Hair follicle dermal papilla cell (primary cell): ENCODE data around the gene GBF1. TPM values are rescaled to one million over a fixed set of nuclear protein-coding genes. Genes with fewer than 3 reads are reported as not detected.

Experiments used
- total RNA-seq: library from RNA; depleted of rRNA; stranded (reverse); fragments of >200 nt; gene quantifications from 2 replicates; pipeline ENCODE4 v1.2.3, GENCODE V29; 2012

The GBF1 gene
- 58.5 and 67.0 TPM in 2 replicates for total RNA-seq

GRCh38 chr10:102245082-102245931, at the start of gene GBF1:
GBF1 (plus strand) TSS chr10:102245532; CDS start chr10:102258939, 13,407 bp downstream.

GRCh38 chr10:102225646-102226541, 19.4 kb upstream of the GBF1 start, which contains the start of gene ELOVL3:
ELOVL3 (plus strand) TSS chr10:102226299; CDS start chr10:102226549, 250 bp downstream.

GRCh38 chr10:102241444-102242117, 3.8 kb upstream of the GBF1 start, which contains the start of gene PITX3:
PITX3 (minus strand) TSS chr10:102241512; CDS start chr10:102232080, 9,432 bp downstream.

GRCh38 chr10:102395400-102396316, 150.3 kb downstream of the GBF1 start, which contains the start of gene NFKB2:
NFKB2 (plus strand) TSS chr10:102395705; CDS start chr10:102395960, 255 bp downstream.

GRCh38 chr10:102418622-102419268, 173.4 kb downstream of the GBF1 start, which contains the start of gene PSD:
PSD (minus strand) TSS chr10:102418785; CDS start chr10:102417038, 1,747 bp downstream.

GRCh38 chr10:102420714-102421506, 175.6 kb downstream of the GBF1 start, which contains the start of gene FBXL15:
FBXL15 (plus strand) TSS chr10:102420836; CDS start chr10:102421130, 294 bp downstream.

Other genes starting within 250 kb of the GBF1 start
- 16.5 and 16.9 TPM in 2 replicates for gene ARMH3, start 189.4 kb upstream of the GBF1 start, total RNA-seq
- gene HPS6, start 180.2 kb upstream of the GBF1 start, total RNA-seq, result 46.7 and 50.4 TPM in 2 replicates
- gene LDB1, start 125.2 kb upstream of the GBF1 start, total RNA-seq, result 81.8 and 90.1 TPM in 2 replicates
- gene PPRC1, start 112.5 kb upstream of the GBF1 start, total RNA-seq, result 35.5 and 42.5 TPM in 2 replicates
- 22.3 and 28.2 TPM in 2 replicates for gene NOLC1, start 93.1 kb upstream of the GBF1 start, total RNA-seq
- 1.9 and 2.2 TPM in 2 replicates for gene ELOVL3, start 19.2 kb upstream of the GBF1 start, total RNA-seq
- not detected in 2 replicates for gene PITX3, start 4.0 kb upstream of the GBF1 start, total RNA-seq
- 24.2 and 27.9 TPM in 2 replicates for gene NFKB2, start 150.2 kb downstream of the GBF1 start, total RNA-seq
- gene PSD, start 173.3 kb downstream of the GBF1 start, total RNA-seq, result 0.61 and 1.1 TPM in 2 replicates
- gene FBXL15, start 175.3 kb downstream of the GBF1 start, total RNA-seq, result 5.5 and 6.6 TPM in 2 replicates
- 37.2 and 38.0 TPM in 2 replicates for gene CUEDC2, start 187.0 kb downstream of the GBF1 start, total RNA-seq
- not detected in 2 replicates for gene C10orf95, start 206.0 kb downstream of the GBF1 start, total RNA-seq